IMR-90 (cell line): Measurements from ENCODE around the gene ZNF497. TPM values are rescaled to one million over a fixed set of nuclear protein-coding genes. Genes with fewer than 3 reads are reported as not detected.
A peak's percentile ranks its signal among the peaks of the same experiment; 100 is the strongest.

Source experiments
- ELK1 ChIP-seq: fragments of 150-350 bp; IDR thresholded peaks from 2 replicates; pipeline ENCODE4 v1.6.1; 2016; ENCODE audit warnings: low read depth, mild to moderate bottlenecking, low read length, moderate library complexity, borderline replicate concordance
- MAZ ChIP-seq: IDR thresholded peaks from 2 replicates; pipeline ENCODE4 v1.6.1; 2012; ENCODE audit warnings: low read depth, mild to moderate bottlenecking, low read length, improper control_type of control experiment, moderate library complexity, borderline replicate concordance
- polyA plus RNA-seq, 3 experiments: library from polyadenylated mRNA; depleted of rRNA; stranded (reverse); fragments of >200 nt; gene quantifications; 2 replicates each; pipeline ENCODE4 v1.2.3, GENCODE V29; 2012; ENCODE audit warnings: low replicate concordance in 1 of 3
- total RNA-seq: library from RNA; depleted of rRNA; stranded (reverse); fragments of >200 nt; gene quantifications from 2 replicates; pipeline ENCODE4 v1.2.3, GENCODE V29; 2012

The ZNF497 gene
- total and polyA plus RNA-seq, 2 of the 4 experiments (the other 2 are of a cell fraction): 0.18 to 0.24 TPM

GRCh38 chr19:58362272-58362994, at the start of gene ZNF497 (continued):
- TF ChIP-seq ELK1 (no peak), MAZ (peak; percentile 49; the same call in 1 of the 2 replicates)
